ENCODE results near the gene ZNF148.

GRCh38 chr3:125234831-125235230 is 140.3 kb downstream of the ZNF148 start:
- TF ChIP-seq CTCF (IDR thresholded peaks at IDR 0.05) (no peak), ZFX (IDR thresholded peaks at IDR 0.05; ENCODE audit: borderline replicate concordance) (no peak)

Data from 22Rv1 (cell line).